SU-DHL-6 (cell line): ENCODE results near the gene ABCB7.

Source experiments
- EZH2phosphoT487 ChIP-seq: fragments of 200-600 bp; sonication (generic), shearing (Covaris generic); conservative IDR thresholded peaks from 2 replicates; pipeline ENCODE4 v1.6.1; 2018; ENCODE audit warnings: mild to moderate bottlenecking, antibody characterized with exemption, low read length, moderate library complexity, mixed read lengths
- TF ChIP-seq, protein P1 (sequence below): fragments of 200-600 bp; sonication (generic); IDR thresholded peaks from one replicate; pipeline ENCODE4 v1.5.1; 2017; ENCODE audit warnings: antibody characterized with exemption, mild to moderate bottlenecking, low read length, moderate library complexity; ENCODE audit not compliant: insufficient read depth, poor library complexity, severe bottlenecking

DNA sequence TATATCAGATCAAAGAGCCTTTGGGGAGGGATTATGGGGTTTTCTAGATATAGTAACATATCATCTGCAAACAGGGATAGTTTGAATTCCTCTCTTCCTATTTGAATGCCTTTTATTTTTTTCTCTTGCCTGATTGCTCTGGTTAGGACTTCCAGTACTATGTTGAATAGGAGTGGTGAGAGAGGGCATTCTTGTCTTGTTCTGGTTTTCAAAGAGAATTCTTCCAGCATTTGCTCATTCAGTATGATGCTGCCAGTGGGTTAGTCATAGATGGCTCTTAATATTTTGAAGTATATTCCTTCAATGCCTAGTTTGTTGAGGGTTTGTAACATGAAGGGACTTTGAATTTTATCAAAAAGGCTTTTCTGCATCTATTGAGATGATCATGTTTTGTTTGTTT lies 25.6 kb upstream of the ABCB7 start:
- TF ChIP-seq EZH2phosphoT487, result no peak
- TF ChIP-seq, protein P1, sequence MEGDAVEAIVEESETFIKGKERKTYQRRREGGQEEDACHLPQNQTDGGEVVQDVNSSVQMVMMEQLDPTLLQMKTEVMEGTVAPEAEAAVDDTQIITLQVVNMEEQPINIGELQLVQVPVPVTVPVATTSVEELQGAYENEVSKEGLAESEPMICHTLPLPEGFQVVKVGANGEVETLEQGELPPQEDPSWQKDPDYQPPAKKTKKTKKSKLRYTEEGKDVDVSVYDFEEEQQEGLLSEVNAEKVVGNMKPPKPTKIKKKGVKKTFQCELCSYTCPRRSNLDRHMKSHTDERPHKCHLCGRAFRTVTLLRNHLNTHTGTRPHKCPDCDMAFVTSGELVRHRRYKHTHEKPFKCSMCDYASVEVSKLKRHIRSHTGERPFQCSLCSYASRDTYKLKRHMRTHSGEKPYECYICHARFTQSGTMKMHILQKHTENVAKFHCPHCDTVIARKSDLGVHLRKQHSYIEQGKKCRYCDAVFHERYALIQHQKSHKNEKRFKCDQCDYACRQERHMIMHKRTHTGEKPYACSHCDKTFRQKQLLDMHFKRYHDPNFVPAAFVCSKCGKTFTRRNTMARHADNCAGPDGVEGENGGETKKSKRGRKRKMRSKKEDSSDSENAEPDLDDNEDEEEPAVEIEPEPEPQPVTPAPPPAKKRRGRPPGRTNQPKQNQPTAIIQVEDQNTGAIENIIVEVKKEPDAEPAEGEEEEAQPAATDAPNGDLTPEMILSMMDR, result no peak
